Panc1 (cell line): ENCODE data around the gene CLIC6. TPM values are rescaled to one million over a fixed set of nuclear protein-coding genes. Genes with fewer than 3 reads are reported as not detected.

ENCODE experiments used
- ATAC-seq: fragments of 200-7000 bp; cut with Tn5 transposase; 2 replicates; pipeline ENCODE4 v1.9.1; 2020; ENCODE audit warnings: mild to moderate bottlenecking, moderate library complexity
- Bru-seq: library from RNA; stranded (reverse); fragments of 400-500 nt; gene quantifications from one replicate; lab custom pipeline; 2021; lab: Mats Ljungman, UMichigan
- BruChase-seq, 2 experiments: library from RNA; stranded (reverse); fragments of 400-500 nt; gene quantifications; one replicate each; lab custom pipeline; 2021; lab: Mats Ljungman, UMichigan
- BruUV-seq: library from RNA; stranded (reverse); fragments of 400-500 nt; replicated peaks from 2 replicates; lab custom pipeline; 2021; lab: Mats Ljungman, UMichigan
- CTCF ChIA-PET: fragments of 300-600 bp; sonication (Branson Sonifier 250); formaldehyde crosslinking; loops from one replicate; lab custom pipeline; 2022; ENCODE audit warnings: antibody characterized with exemption; lab: Charles Lee
- POLR2A ChIA-PET: fragments of 300-600 bp; sonication (Branson Sonifier 250); formaldehyde crosslinking; loops from one replicate; lab custom pipeline; 2022; ENCODE audit warnings: antibody characterized with exemption; lab: Charles Lee
- DNase-seq: peaks from one replicate; pipeline ENCODE4 v3.0.0-alpha.2; 2010; ENCODE audit warnings: low read depth, low spot score
- H3K27ac ChIP-seq: 2 replicates; pipeline ENCODE4 v1.5.1; 2011; ENCODE audit warnings: mild to moderate bottlenecking, low read length, inconsistent platforms
- H3K27me3 ChIP-seq: fragments of 200-500 bp; sonication (Bioruptor generic); 2 replicates; pipeline ENCODE4 v1.6.0; 2014; ENCODE audit warnings: low read length, inconsistent platforms; ENCODE audit not compliant: control insufficient read depth, insufficient read depth
- H3K36me3 ChIP-seq: fragments of 200-500 bp; sonication (Bioruptor generic); 2 replicates; pipeline ENCODE4 v1.5.1; 2014; ENCODE audit warnings: inconsistent platforms, mild to moderate bottlenecking, low read length, moderate library complexity; ENCODE audit not compliant: control insufficient read depth, insufficient read depth
- H3K4me1 ChIP-seq: 2 replicates; pipeline ENCODE4 v1.5.1; 2011; ENCODE audit warnings: inconsistent platforms, mild to moderate bottlenecking, low read length, moderate library complexity; ENCODE audit not compliant: control insufficient read depth, insufficient read depth
- H3K4me3 ChIP-seq, 2 experiments: 2 replicates each; pipeline ENCODE4 v1.5.1; 2011 to 2012; ENCODE audit warnings: low read depth in 2 of 2, low read length in 2 of 2, mild to moderate bottlenecking in 2 of 2, inconsistent platforms in 1 of 2, moderate library complexity in 1 of 2
- H3K9me3 ChIP-seq: fragments of 200-500 bp; sonication (Bioruptor generic); 2 replicates; pipeline ENCODE4 v1.5.1; 2014; ENCODE audit warnings: low read depth, mild to moderate bottlenecking, inconsistent platforms, low read length, moderate library complexity; ENCODE audit not compliant: control insufficient read depth, insufficient read depth
- POLR2AphosphoS5 ChIP-seq: IDR thresholded peaks from 2 replicates; pipeline ENCODE4 v1.6.1; 2012; ENCODE audit warnings: mild to moderate bottlenecking, low read depth, low read length, moderate library complexity
- SIN3A ChIP-seq: IDR thresholded peaks from 2 replicates; pipeline ENCODE4 v1.6.1; 2012; ENCODE audit warnings: low read depth, mild to moderate bottlenecking, low read length, moderate library complexity, borderline replicate concordance; ENCODE audit not compliant: insufficient read depth
- TCF7L2 ChIP-seq: IDR thresholded peaks from 2 replicates; pipeline ENCODE4 v1.6.1; 2011; ENCODE audit warnings: mild to moderate bottlenecking, low read depth, low read length, inconsistent platforms
- in situ Hi-C: cut with HindIII; loops from 2 replicates; pipeline ENCODE4 v1.10.0; 2016; ENCODE audit warnings: low sequenced_read_pairs, low pct_unique_long_range_greater_than_20kb
- intact Hi-C: fragments of 100-400 bp; cut with micrococcal nuclease; formaldehyde crosslinking; loops from one replicate; pipeline ENCODE4 v1.10.0; 2022; ENCODE audit not compliant: unreplicated experiment
- long read RNA-seq: library from polyadenylated mRNA; unstranded; transcript quantifications from one replicate; pipeline ENCODE4 v2.0.0, GENCODE V29; 2021; ENCODE audit not compliant: unreplicated experiment
- polyA plus RNA-seq: library from polyadenylated mRNA; unstranded; fragments of >200 nt; gene quantifications from one replicate; pipeline ENCODE4 v1.2.1, GENCODE V29; 2012; ENCODE audit warnings: missing spikeins; ENCODE audit not compliant: insufficient read length
- total RNA-seq: library from RNA; stranded (reverse); gene quantifications from one replicate; pipeline ENCODE4 v1.2.1, GENCODE V29; 2021; ENCODE audit not compliant: unreplicated experiment
- TF ChIP-seq, protein P1 (sequence below): fragments of 450-650 bp; IDR thresholded peaks from 2 replicates; pipeline ENCODE4 v1.5.1; 2017; ENCODE audit warnings: mild to moderate bottlenecking
- TF ChIP-seq, protein P2 (sequence below), 2 experiments: IDR thresholded peaks; 2 replicates each; pipeline ENCODE4 v1.6.1; 2011 to 2012; ENCODE audit warnings: low read depth in 2 of 2, control low read depth in 1 of 2, low read length in 1 of 2, mild to moderate bottlenecking in 1 of 2, moderate library complexity in 1 of 2; ENCODE audit not compliant: insufficient read depth in 1 of 2

The CLIC6 gene
- total RNA-seq (0.05 TPM), Bru-seq, nascent RNA (percentile 12 among the genes with signal in this experiment), BruChase-seq, experiment 1, labeled RNA remaining after a 2-hour chase (percentile 17 among the genes with signal in this experiment), BruChase-seq, experiment 2, labeled RNA remaining after a 6-hour chase (percentile 17 among the genes with signal in this experiment)
- not detected for polyA plus RNA-seq
- long read RNA-seq = 0 reads

DNA sequence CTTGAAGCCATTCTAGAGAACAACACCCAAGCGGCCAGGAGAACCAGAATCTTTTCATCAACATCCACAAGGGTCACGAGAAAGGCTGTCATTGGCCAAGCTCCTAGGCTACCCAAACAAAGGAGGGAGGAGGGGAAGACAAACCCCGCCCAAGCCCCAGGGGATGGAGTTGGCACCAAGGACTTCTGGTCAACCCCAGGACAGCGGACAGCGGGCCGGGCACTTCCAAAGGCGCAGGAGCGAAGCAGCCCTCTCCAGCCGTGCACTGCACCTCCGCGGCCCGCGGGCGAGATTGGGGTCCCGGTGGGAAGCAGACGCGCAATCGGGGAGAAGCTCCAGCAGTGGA, at the start of gene CLIC6:
Gene CLIC6 (plus strand): TSS at position 192 of the 346 bp plus-strand sequence. CDS start 395 bp downstream, outside the sequence.
- no peaks in the 10 kb centered on the region for H3K9me3 ChIP-seq
- no peaks in the 10 kb centered on the region for H3K36me3 ChIP-seq
- intact Hi-C loops (no loop called here), in situ Hi-C loops (no loop called here)
- ATAC-seq = no peak
- POLR2A ChIA-PET = no interaction called here
- CTCF ChIA-PET = no interaction called here
- H3K4me3 ChIP-seq = peak within 1 kb of the TSS; percentile 15 to 29; a peak in 3 of 4 replicates
- TF ChIP-seq POLR2AphosphoS5 (no peak), SIN3A (no peak), TCF7L2 (no peak)
- TF ChIP-seq, protein P1, sequence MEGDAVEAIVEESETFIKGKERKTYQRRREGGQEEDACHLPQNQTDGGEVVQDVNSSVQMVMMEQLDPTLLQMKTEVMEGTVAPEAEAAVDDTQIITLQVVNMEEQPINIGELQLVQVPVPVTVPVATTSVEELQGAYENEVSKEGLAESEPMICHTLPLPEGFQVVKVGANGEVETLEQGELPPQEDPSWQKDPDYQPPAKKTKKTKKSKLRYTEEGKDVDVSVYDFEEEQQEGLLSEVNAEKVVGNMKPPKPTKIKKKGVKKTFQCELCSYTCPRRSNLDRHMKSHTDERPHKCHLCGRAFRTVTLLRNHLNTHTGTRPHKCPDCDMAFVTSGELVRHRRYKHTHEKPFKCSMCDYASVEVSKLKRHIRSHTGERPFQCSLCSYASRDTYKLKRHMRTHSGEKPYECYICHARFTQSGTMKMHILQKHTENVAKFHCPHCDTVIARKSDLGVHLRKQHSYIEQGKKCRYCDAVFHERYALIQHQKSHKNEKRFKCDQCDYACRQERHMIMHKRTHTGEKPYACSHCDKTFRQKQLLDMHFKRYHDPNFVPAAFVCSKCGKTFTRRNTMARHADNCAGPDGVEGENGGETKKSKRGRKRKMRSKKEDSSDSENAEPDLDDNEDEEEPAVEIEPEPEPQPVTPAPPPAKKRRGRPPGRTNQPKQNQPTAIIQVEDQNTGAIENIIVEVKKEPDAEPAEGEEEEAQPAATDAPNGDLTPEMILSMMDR = no peak
- TF ChIP-seq, protein P2, sequence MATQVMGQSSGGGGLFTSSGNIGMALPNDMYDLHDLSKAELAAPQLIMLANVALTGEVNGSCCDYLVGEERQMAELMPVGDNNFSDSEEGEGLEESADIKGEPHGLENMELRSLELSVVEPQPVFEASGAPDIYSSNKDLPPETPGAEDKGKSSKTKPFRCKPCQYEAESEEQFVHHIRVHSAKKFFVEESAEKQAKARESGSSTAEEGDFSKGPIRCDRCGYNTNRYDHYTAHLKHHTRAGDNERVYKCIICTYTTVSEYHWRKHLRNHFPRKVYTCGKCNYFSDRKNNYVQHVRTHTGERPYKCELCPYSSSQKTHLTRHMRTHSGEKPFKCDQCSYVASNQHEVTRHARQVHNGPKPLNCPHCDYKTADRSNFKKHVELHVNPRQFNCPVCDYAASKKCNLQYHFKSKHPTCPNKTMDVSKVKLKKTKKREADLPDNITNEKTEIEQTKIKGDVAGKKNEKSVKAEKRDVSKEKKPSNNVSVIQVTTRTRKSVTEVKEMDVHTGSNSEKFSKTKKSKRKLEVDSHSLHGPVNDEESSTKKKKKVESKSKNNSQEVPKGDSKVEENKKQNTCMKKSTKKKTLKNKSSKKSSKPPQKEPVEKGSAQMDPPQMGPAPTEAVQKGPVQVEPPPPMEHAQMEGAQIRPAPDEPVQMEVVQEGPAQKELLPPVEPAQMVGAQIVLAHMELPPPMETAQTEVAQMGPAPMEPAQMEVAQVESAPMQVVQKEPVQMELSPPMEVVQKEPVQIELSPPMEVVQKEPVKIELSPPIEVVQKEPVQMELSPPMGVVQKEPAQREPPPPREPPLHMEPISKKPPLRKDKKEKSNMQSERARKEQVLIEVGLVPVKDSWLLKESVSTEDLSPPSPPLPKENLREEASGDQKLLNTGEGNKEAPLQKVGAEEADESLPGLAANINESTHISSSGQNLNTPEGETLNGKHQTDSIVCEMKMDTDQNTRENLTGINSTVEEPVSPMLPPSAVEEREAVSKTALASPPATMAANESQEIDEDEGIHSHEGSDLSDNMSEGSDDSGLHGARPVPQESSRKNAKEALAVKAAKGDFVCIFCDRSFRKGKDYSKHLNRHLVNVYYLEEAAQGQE (IDR thresholded peaks at IDR 0.05; ENCODE audit: insufficient read depth in 1 of 2, low read depth in 2 of 2, low read length in 1 of 2) = no peak
- no peaks in the 10 kb centered on the region for H3K4me1 ChIP-seq
- no peak within 1 kb of the TSS for H3K27ac ChIP-seq
- H3K27me3 ChIP-seq = peaks cover 25% of the 10 kb centered on the region
- BruUV-seq = no TSS peak
- no peak for DNase-seq

DNA sequence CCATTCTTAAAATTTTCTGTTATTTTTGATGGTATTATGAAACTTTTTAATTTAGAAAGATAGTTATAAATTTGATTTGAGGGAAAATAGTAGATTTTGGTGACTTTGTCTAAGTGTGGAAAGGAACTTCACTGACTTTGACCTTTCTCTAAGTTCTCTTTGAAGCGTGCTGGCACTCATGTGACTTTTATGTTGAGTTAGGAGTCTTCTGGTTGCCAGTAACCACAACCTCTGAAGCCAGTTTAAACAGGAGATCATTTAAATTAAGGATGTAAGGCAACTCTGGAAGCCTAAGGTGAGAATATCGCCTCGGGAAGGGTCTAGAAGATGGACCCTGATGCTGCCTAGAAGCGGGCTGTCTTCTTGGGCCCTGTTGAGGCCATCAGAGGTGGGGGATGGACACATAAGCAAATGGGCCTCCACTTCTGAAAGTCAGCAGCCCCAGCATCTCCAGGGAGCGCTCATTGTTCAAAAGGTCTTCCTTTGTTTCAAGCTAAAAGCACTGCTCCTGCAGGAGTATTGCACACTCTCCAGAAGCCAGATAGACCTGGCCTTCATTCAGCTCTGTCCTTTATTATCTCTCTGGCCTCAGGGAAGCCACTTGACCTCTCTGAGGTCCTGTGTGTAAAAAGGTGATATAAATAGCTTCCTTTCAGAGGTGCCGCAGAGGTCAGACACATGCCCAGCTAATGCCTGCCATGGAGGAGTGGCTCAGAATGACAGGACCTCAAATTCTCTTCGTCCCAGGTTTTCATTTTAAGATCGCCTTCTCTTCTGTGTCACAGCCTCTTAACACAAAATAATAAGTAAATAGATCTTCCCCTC, 48.7 kb upstream of the CLIC6 start:
- H3K36me3 ChIP-seq = no peaks in the 10 kb centered on the region
- ATAC-seq = no peak
- ChIA-PET POLR2A (no interaction called here), CTCF (no interaction called here)
- in situ Hi-C loops = no loop called here
- H3K27ac ChIP-seq = no peak overlapping the region
- intact Hi-C loops = no loop called here
- no peak overlapping the region for H3K4me3 ChIP-seq
- TF ChIP-seq, protein P1 = no peak
- TF ChIP-seq TCF7L2 (no peak), SIN3A (no peak), POLR2AphosphoS5 (no peak)
- TF ChIP-seq, protein P2 (IDR thresholded peaks at IDR 0.05; ENCODE audit: insufficient read depth in 1 of 2, low read depth in 2 of 2, low read length in 1 of 2) = no peak
- no TSS peak for BruUV-seq
- peaks cover 2% of the 10 kb centered on the region; the same call in 1 of the 2 replicates for H3K27me3 ChIP-seq
- no peaks in the 10 kb centered on the region for H3K4me1 ChIP-seq
- DNase-seq = no peak
- H3K9me3 ChIP-seq = no peaks in the 10 kb centered on the region
